Measurements from ENCODE around the gene VSX1.

GRCh38 chr20:25052255-25053194 is 29.4 kb downstream of the VSX1 start:
- TF ChIP-seq, protein P1, sequence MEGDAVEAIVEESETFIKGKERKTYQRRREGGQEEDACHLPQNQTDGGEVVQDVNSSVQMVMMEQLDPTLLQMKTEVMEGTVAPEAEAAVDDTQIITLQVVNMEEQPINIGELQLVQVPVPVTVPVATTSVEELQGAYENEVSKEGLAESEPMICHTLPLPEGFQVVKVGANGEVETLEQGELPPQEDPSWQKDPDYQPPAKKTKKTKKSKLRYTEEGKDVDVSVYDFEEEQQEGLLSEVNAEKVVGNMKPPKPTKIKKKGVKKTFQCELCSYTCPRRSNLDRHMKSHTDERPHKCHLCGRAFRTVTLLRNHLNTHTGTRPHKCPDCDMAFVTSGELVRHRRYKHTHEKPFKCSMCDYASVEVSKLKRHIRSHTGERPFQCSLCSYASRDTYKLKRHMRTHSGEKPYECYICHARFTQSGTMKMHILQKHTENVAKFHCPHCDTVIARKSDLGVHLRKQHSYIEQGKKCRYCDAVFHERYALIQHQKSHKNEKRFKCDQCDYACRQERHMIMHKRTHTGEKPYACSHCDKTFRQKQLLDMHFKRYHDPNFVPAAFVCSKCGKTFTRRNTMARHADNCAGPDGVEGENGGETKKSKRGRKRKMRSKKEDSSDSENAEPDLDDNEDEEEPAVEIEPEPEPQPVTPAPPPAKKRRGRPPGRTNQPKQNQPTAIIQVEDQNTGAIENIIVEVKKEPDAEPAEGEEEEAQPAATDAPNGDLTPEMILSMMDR (IDR thresholded peaks at IDR 0.05): no peak
- peak in 1 of 2 donors; percentile 28 for TF ChIP-seq POLR2AphosphoS5 (IDR thresholded peaks at IDR 0.05; ENCODE audit: insufficient read depth in 1 of 2, low read depth in 1 of 2)
